Activated CD8-positive, alpha-beta memory T cell treated with anti-CD3 and anti-CD28 coated beads for 48 hours (primary cell): ENCODE measurements around the gene GJD3.

Experiments used
- DNase-seq, 3 experiments: peaks; one replicate each; pipeline ENCODE4 v3.0.0-alpha.2; 2020; ENCODE audit warnings: low read depth in 2 of 3, low spot score in 2 of 3

The GJD3 gene

GRCh38 chr17:40325156-40326013, 39.2 kb downstream of the GJD3 start:
- no peak for DNase-seq

- DNase-seq: peak in 1 of 3 experiments; percentile 59
These were observed 40.9 kb downstream of the GJD3 start for GRCh38 chr17:40323391-40324381.

GRCh38 chr17:40322358-40323315, 41.9 kb downstream of the GJD3 start:
- peak; percentile 70 to 79 (median 74) for DNase-seq

GRCh38 chr17:40321961-40322357, 42.6 kb downstream of the GJD3 start:
- DNase-seq: no peak

- DNase-seq: no peak
These were observed 43.0 kb downstream of the GJD3 start for GRCh38 chr17:40321524-40321929.

GRCh38 chr17:40320756-40321523, 43.6 kb downstream of the GJD3 start:
- no peak for DNase-seq

GRCh38 chr17:40319651-40320540, 44.6 kb downstream of the GJD3 start:
- no peak for DNase-seq

GRCh38 chr17:40318830-40319391, 45.6 kb downstream of the GJD3 start:
- DNase-seq: no peak

- DNase-seq: peak; percentile 55 to 85 (median 80)
These were observed 46.4 kb downstream of the GJD3 start for GRCh38 chr17:40317880-40318829.

- no peak for DNase-seq
These were observed 47.1 kb downstream of the GJD3 start for GRCh38 chr17:40317345-40317873.

GRCh38 chr17:40316571-40317344, 47.8 kb downstream of the GJD3 start:
- no peak for DNase-seq

- no peak for DNase-seq
These were observed 48.6 kb downstream of the GJD3 start for GRCh38 chr17:40315678-40316570.

GRCh38 chr17:40315206-40315605, 49.3 kb downstream of the GJD3 start:
- DNase-seq: no peak

GRCh38 chr17:40314584-40314956, 50.0 kb downstream of the GJD3 start:
- DNase-seq: peak in 2 of 3 experiments; percentile 61 to 62
